Left lung (tissue), 10 donors: ENCODE measurements around the gene CISD1. TPM values are rescaled to one million over a fixed set of nuclear protein-coding genes. Genes with fewer than 3 reads are reported as not detected.
A peak's percentile ranks its signal among the peaks of the same experiment; 100 is the strongest.

Experiments used
- ATAC-seq: fragments of 200-7000 bp; cut with Tn5 transposase; one replicate; pipeline ENCODE4 v1.9.1; 2020; ENCODE audit warnings: moderate library complexity
- DNase-seq, 4 donors: peaks; one replicate each; pipeline ENCODE4 v3.0.0-alpha.2; 2013 to 2020
- H3K27ac ChIP-seq, 2 donors: fragments of 200-600 bp; sonication (generic) in 1 of 2; one replicate each; pipeline versions ENCODE4 v1.5.0 to v1.8.0; 2020 to 2021
- H3K27me3 ChIP-seq, 2 donors: fragments of 200-600 bp; sonication (generic) in 1 of 2; one replicate each; pipeline versions ENCODE4 v1.5.0 to v1.8.0; 2020 to 2021
- H3K36me3 ChIP-seq, 2 donors: fragments of 200-600 bp; sonication (generic) in 1 of 2; one replicate each; pipeline versions ENCODE4 v1.5.0 to v1.8.0; 2020 to 2021
- H3K4me1 ChIP-seq, 2 donors: fragments of 200-600 bp; one replicate each; pipeline ENCODE4 v1.8.0; 2021
- H3K4me3 ChIP-seq, 2 donors: fragments of 200-600 bp; sonication (generic) in 1 of 2; one replicate each; pipeline versions ENCODE4 v1.5.0 to v1.8.0; 2020 to 2021; ENCODE audit warnings: mild to moderate bottlenecking in 1 of 2
- H3K9me3 ChIP-seq, 2 donors: fragments of 200-600 bp; sonication (generic) in 1 of 2; one replicate each; pipeline versions ENCODE4 v1.5.0 to v1.8.0; 2020 to 2021
- CTCF ChIP-seq, 2 donors: fragments of 200-600 bp; sonication (generic) in 1 of 2; IDR thresholded peaks; one replicate each; pipeline versions ENCODE4 v1.5.0 to v1.8.0; 2021; ENCODE audit warnings: antibody characterized with exemption in 2 of 2
- intact Hi-C, 2 donors: fragments of 100-400 bp; cut with DNase I; formaldehyde crosslinking; loops; one replicate each; pipeline versions ENCODE4 v1.11.2 to v1.14.2; 2022
- polyA plus RNA-seq, 6 donors: library from polyadenylated mRNA; unstranded; fragments of 120-200 nt; gene quantifications; one replicate each; pipeline ENCODE4 v1.2.1, GENCODE V29; 2013; ENCODE audit not compliant: insufficient read length in 6 of 6
- total RNA-seq, 2 donors: library from RNA; stranded (reverse); fragmentation: NEBNext Ultra II Directional; extraction: Animal tissue kit (Norgen Biotek cat#: 25700); gene quantifications; one replicate each; pipeline ENCODE4 v1.2.1, GENCODE V29; 2021
- donor health status: DM: no; HTN: yes; CAD: no.
- donor health status: DM: no; HTN: no; CAD: no.

The CISD1 gene
- total and polyA plus RNA-seq, 8 donors, result 19.3 to 39.5 (median 21.1) TPM

GRCh38 chr10:58318346-58318745 lies 49.4 kb downstream of the CISD1 start:
- no peak overlapping the region for H3K4me3 ChIP-seq
- peaks cover 0 to 15% of the 10 kb centered on the region in 2 donors for H3K4me1 ChIP-seq
- H3K27me3 ChIP-seq, result no peaks in the 10 kb centered on the region
- ATAC-seq (no peak), DNase-seq (no peak)
- TF ChIP-seq CTCF (IDR thresholded peaks at IDR 0.05), result no peak
- H3K27ac ChIP-seq, result no peak overlapping the region
- no peaks in the 10 kb centered on the region for H3K36me3 ChIP-seq
- no peaks in the 10 kb centered on the region for H3K9me3 ChIP-seq
- intact Hi-C loops, result no loop called here

GRCh38 chr10:58319599-58319998 lies 50.6 kb downstream of the CISD1 start:
- ATAC-seq, result no peak
- DNase-seq, result no peak
- Histone ChIP-seq H3K4me3 (no peak overlapping the region), H3K4me1 (peaks cover 0 to 22% of the 10 kb centered on the region in 2 donors), H3K27me3 (no peaks in the 10 kb centered on the region), H3K9me3 (no peaks in the 10 kb centered on the region), H3K27ac (no peak overlapping the region), H3K36me3 (no peaks in the 10 kb centered on the region)
- intact Hi-C loops, result no loop called here
- TF ChIP-seq CTCF (IDR thresholded peaks at IDR 0.05), result no peak

- DNase-seq, result no peak
- TF ChIP-seq CTCF (IDR thresholded peaks at IDR 0.05), result no peak
- H3K36me3 ChIP-seq, result no peaks in the 10 kb centered on the region
- ATAC-seq, result no peak
- peaks cover 0 to 22% of the 10 kb centered on the region in 2 donors for H3K4me1 ChIP-seq
- intact Hi-C loops, result no loop called here
- no peak overlapping the region for H3K4me3 ChIP-seq
- no peak overlapping the region for H3K27ac ChIP-seq
- H3K27me3 ChIP-seq, result no peaks in the 10 kb centered on the region
- no peaks in the 10 kb centered on the region for H3K9me3 ChIP-seq
These were observed 51.5 kb downstream of the CISD1 start for GRCh38 chr10:58320351-58321049.

DNA sequence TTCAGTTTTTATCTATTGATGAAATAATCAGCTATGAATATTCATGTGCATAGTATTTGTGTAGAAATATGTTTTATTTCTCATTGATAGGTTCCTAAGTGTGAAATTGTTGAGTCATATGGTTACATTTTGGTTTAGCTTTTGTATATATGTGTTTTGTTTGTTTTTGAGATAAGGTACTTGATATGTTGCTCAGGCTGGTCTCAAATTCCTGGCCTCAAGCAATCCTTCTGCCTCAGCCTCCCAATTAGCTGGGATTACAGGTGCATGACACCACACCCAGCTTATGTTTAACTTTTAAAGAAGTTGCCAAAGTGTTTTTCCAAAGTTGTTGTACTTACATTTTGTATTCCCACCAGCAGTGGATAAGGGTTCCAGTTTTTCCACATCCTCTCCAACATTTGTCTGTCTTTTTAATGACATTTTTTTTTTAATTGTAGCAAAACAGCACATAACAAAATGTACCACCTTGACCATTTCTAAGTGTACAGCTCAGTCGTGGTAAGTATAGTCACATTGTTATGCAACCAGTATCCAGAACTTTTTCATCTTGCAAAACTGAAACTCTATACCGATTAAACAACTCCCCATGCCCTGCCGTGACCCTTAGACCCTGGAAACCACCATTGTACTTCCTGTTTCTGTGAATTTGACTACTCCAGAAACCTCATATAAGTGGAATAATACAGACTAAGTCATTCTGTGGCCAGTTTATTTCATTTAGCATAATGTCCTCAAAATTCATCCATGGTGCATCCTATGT lies 53.3 kb downstream of the CISD1 start:
- Histone ChIP-seq H3K27ac (peak overlapping the region in 1 of 2 donors; percentile 68), H3K36me3 (no peaks in the 10 kb centered on the region), H3K4me1 (peaks cover 0 to 22% of the 10 kb centered on the region in 2 donors), H3K9me3 (no peaks in the 10 kb centered on the region), H3K27me3 (no peaks in the 10 kb centered on the region), H3K4me3 (no peak overlapping the region)
- DNase-seq, result peak in 1 of 4 donors; percentile 50
- intact Hi-C loops, result no loop called here
- TF ChIP-seq CTCF (IDR thresholded peaks at IDR 0.05), result no peak
- ATAC-seq, result peak; percentile 68

DNA sequence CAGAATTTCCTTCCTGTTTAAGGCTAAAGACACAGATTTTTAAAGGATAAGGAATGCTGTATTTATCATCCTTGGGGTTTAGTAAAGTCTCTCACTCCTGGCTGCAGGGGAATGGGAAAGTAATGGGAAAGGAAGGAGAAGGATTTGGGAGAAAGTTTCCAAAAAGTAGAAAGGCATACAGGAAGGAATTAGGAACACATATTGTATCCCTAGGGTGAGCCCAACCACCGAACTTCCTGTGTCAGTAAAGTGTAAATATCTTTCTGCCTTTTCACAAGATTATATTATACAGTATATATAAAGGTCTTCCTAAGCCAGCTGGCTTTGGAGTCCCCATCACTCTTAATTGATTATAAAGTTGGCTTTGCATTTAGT lies 53.9 kb downstream of the CISD1 start:
- Histone ChIP-seq H3K9me3 (no peaks in the 10 kb centered on the region), H3K27ac (peak overlapping the region in 1 of 2 donors; percentile 68), H3K4me3 (no peak overlapping the region), H3K4me1 (peaks cover 0 to 22% of the 10 kb centered on the region in 2 donors), H3K36me3 (no peaks in the 10 kb centered on the region), H3K27me3 (no peaks in the 10 kb centered on the region)
- intact Hi-C loops, result no loop called here
- no peak for TF ChIP-seq CTCF (IDR thresholded peaks at IDR 0.05)
- ATAC-seq, result no peak
- no peak for DNase-seq
